Mesodermal cell (in vitro differentiated cells): ENCODE measurements around the gene DNAL1.

Experiments used
- H3K27ac ChIP-seq: 2 replicates; pipeline ENCODE4 v1.7.0; 2013; ENCODE audit warnings: mild to moderate bottlenecking, low read depth, low read length, moderate library complexity; ENCODE audit not compliant: severe bottlenecking
- H3K36me3 ChIP-seq: 2 replicates; pipeline ENCODE4 v1.7.1; 2013; ENCODE audit warnings: mild to moderate bottlenecking, low read length, moderate library complexity; ENCODE audit not compliant: control insufficient read depth, insufficient read depth
- H3K4me1 ChIP-seq: one replicate; pipeline ENCODE4 v1.7.1; 2013; ENCODE audit warnings: mild to moderate bottlenecking, low read length; ENCODE audit not compliant: insufficient read depth, control insufficient read depth, poor library complexity, severe bottlenecking
- H3K4me3 ChIP-seq: 2 replicates; pipeline ENCODE4 v1.7.0; 2013; ENCODE audit warnings: low read length, control low read depth, mild to moderate bottlenecking; ENCODE audit not compliant: insufficient read depth, poor library complexity, severe bottlenecking; ENCODE audit errors: extremely low read depth
- H3K9me3 ChIP-seq: 2 replicates; pipeline ENCODE4 v1.7.1; 2013; ENCODE audit warnings: mild to moderate bottlenecking, low read length, moderate library complexity; ENCODE audit not compliant: control insufficient read depth
- WGBS, 2 experiments: methylation state at CpG; one replicate each; pipeline ENCODE4 v1.1.5; 2013; ENCODE audit warnings: missing lambda C conversion rate in 2 of 2; ENCODE audit not compliant: insufficient coverage in 2 of 2; 5-methylcytosine and 5-hydroxymethylcytosine counted together

Gene DNAL1

GRCh38 chr14:73744874-73745529 lies 100.2 kb downstream of the DNAL1 start:
- no peaks in the 10 kb centered on the region for H3K36me3 ChIP-seq
- H3K4me1 ChIP-seq = peaks cover 77% of the 10 kb centered on the region
- H3K9me3 ChIP-seq = no peaks in the 10 kb centered on the region
- WGBS, 2 experiments = 92 to 98% methylated on average over 5 to 6 of the region's 6 CpGs
- H3K4me3 ChIP-seq = no peak overlapping the region
- no peak overlapping the region for H3K27ac ChIP-seq

GRCh38 chr14:73745571-73746519 lies 101.1 kb downstream of the DNAL1 start:
- Histone ChIP-seq H3K27ac (peak overlapping the region; percentile 48), H3K36me3 (no peaks in the 10 kb centered on the region), H3K9me3 (no peaks in the 10 kb centered on the region), H3K4me3 (no peak overlapping the region), H3K4me1 (peaks cover 70% of the 10 kb centered on the region)
- WGBS, 2 experiments = 88 to 92% methylated on average over 6 of the region's 7 CpGs

GRCh38 chr14:73746520-73747378 lies 102.0 kb downstream of the DNAL1 start:
- Histone ChIP-seq H3K4me1 (peaks cover 62% of the 10 kb centered on the region), H3K9me3 (no peaks in the 10 kb centered on the region), H3K4me3 (no peak overlapping the region), H3K36me3 (no peaks in the 10 kb centered on the region), H3K27ac (peak overlapping the region; percentile 48)
- WGBS, 2 experiments = 50 to 62% methylated on average over 5 to 6 of the region's 6 CpGs

- Histone ChIP-seq H3K4me3 (no peak overlapping the region), H3K9me3 (no peaks in the 10 kb centered on the region), H3K36me3 (no peaks in the 10 kb centered on the region), H3K4me1 (peaks cover 59% of the 10 kb centered on the region), H3K27ac (no peak overlapping the region)
- 78 to 83% methylated on average over 7 of the region's 9 CpGs for WGBS, 2 experiments
These were observed 102.8 kb downstream of the DNAL1 start for GRCh38 chr14:73747379-73748211.

GRCh38 chr14:73748858-73749357 lies 104.1 kb downstream of the DNAL1 start:
- H3K4me3 ChIP-seq = no peak overlapping the region
- peaks cover 59% of the 10 kb centered on the region for H3K4me1 ChIP-seq
- H3K36me3 ChIP-seq = no peaks in the 10 kb centered on the region
- no peaks in the 10 kb centered on the region for H3K9me3 ChIP-seq
- no peak overlapping the region for H3K27ac ChIP-seq
- WGBS, 2 experiments = 94 to 100% methylated on average over 2 to 5 of the region's 6 CpGs

- WGBS, 2 experiments = 71 to 81% methylated on average over 7 to 8 of the region's 11 CpGs
- no peaks in the 10 kb centered on the region for H3K9me3 ChIP-seq
- H3K36me3 ChIP-seq = no peaks in the 10 kb centered on the region
- H3K27ac ChIP-seq = no peak overlapping the region
- H3K4me3 ChIP-seq = no peak overlapping the region
- peaks cover 59% of the 10 kb centered on the region for H3K4me1 ChIP-seq
These were observed 105.1 kb downstream of the DNAL1 start for GRCh38 chr14:73749706-73750530.

- WGBS, 2 experiments = 100% methylated on average over 1 to 3 of the region's 3 CpGs
- H3K27ac ChIP-seq = no peak overlapping the region
These were observed 105.7 kb downstream of the DNAL1 start for GRCh38 chr14:73750531-73750901.

GRCh38 chr14:73751157-73751691 lies 106.4 kb downstream of the DNAL1 start:
- H3K9me3 ChIP-seq = no peaks in the 10 kb centered on the region
- peaks cover 59% of the 10 kb centered on the region for H3K4me1 ChIP-seq
- H3K27ac ChIP-seq = no peak overlapping the region
- no peak overlapping the region for H3K4me3 ChIP-seq
- no peaks in the 10 kb centered on the region for H3K36me3 ChIP-seq
- WGBS, 2 experiments = 84 to 94% methylated on average over 5 of the region's 7 CpGs

More at GRCh38 chr14:73750531-73750901, 105.7 kb downstream of the DNAL1 start:
- Histone ChIP-seq H3K9me3 (no peaks in the 10 kb centered on the region), H3K36me3 (no peaks in the 10 kb centered on the region), H3K4me1 (peaks cover 59% of the 10 kb centered on the region), H3K4me3 (no peak overlapping the region)

- WGBS, 2 experiments = 81 to 84% methylated on average over 4 to 6 of the region's 7 CpGs
These were observed 107.7 kb downstream of the DNAL1 start for GRCh38 chr14:73752297-73752992.

More at GRCh38 chr14:73752297-73752992, 107.7 kb downstream of the DNAL1 start:
- Histone ChIP-seq H3K36me3 (no peaks in the 10 kb centered on the region), H3K4me3 (no peak overlapping the region), H3K9me3 (no peaks in the 10 kb centered on the region), H3K27ac (peak overlapping the region; percentile 86), H3K4me1 (peaks cover 56% of the 10 kb centered on the region)
